ENCODE results near the gene TDRD7.

TDRD7 gene

DNA sequence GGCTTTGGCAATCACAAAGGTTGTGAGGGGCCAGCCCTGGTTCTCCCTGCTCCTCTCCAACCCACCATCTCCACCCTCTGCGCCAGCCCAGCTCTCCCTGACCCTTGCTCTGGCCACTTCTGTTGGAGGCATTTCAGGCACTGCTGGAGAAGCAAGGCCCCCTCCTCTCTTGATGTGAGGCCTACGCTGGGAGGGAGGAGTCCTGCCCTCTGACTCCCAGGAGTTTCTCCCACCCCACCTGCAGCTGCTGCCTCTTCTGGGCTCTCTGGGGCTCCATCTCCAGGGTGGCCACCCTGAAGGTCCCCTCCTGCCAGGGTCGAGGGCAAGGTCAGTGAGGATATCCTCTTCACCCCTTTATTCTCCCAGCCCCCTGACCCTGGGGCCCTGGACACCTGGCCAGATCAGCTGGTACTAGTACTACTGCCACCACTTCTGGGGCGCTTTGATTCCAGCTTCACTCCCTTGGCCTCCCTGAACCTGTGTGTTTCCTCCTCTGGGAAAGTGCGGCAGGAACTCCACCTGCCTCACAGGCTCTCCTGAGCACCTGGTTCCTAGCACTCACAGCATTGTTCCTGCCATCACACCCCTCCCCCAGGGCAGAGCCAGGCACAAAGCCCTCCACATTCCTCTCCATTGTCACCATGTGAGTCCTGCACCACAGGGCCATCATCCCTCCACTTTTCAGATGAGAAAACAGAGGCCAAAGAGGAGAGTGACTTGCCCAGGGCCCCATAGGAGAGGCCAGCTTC, 23.8 kb upstream of the TDRD7 start:
- no peak for DNase-seq

DNA sequence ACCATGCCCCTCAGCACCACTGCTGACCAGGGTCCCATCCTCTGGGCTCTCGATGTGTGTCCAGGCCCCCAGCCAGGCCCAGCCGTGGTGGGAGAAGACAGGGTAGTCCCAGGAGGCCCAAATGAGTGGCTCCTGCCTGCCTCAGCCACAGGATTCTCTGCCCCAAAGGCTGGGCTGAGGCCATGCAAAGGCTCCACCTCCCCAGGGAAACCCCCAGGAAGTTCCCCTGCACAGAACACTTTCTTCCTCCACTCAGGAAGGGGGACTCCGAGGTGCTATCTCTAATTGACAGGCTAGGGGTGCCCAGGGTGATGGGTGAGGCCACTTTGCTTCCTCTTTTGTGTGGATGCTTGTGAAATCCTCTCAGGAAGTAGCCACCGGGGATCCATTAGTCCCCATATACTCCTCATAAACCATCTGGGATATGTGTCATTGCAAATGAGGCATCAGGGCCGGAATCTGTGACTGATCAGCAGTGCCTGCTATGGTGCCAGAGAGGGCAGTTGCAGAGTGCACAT, 23.1 kb upstream of the TDRD7 start:
- no peak for DNase-seq

DNA sequence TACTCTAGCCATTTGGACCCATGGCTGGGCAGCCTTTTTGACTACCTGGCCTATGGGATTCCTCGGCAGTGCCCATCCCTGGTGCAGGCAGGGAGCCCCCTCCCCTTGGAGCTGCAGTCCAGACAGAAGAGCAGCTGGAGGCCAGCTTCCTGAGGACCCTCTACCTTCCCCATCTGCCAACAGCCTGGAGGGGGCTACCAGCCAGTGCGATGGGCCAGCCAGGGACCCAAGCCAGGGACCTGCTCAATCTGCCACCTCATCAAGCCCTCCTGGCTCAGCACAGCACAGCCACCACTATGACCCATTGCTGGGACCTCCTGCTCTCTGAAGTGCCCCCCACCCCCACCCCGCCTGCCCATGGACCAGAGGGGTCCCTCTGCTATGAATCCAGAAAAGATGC, 22.6 kb upstream of the TDRD7 start:
- no peak for DNase-seq

DNA sequence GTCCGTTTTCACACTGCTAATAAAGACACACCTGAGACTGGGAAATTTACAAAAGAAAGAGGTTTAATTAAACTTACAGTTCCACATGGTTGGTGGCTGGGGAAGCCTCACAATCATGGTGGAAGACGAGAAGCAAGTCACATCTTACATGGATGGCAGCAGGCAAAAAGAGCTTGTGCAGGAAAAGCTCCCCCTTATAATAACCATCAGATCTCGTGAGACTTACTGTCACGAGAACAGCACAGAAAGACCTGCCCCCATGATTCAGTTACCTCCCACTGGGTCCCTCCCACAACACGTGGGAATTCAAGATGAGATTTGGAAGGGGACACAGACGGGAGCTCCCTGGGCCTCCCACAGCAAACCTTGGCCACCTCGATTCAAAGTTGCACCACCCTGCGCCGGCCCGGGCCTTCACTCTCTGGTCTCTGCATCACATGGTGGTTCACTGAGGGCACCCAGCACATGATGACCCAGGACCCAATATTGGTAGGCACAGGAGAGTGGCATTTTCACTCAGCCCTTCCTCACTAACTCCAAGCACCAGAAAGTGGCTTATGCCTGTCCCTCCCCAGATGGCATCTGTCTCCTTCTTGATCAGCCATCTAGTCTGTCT, 21.0 kb upstream of the TDRD7 start:
- no peak for DNase-seq

DNA sequence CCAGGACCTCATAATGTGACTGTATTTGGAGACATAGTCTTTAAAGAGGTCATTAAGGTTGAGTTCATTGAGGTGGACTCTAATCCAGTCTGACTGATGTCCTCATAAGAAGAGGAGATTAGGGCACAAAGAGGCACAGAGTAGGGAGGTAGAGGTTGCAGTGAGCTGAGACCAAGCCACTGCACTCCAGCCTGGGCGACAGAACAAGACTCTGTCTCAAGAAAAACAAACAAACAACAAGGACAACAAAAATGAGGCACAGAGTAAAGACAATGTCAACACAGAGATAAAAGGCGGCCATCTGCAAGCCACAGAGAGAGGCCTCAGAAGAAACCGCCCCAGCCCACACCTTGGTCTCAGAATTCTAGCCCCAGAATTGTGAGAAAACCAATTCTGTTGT, 17.0 kb upstream of the TDRD7 start:
- DNase-seq = no peak

DNA sequence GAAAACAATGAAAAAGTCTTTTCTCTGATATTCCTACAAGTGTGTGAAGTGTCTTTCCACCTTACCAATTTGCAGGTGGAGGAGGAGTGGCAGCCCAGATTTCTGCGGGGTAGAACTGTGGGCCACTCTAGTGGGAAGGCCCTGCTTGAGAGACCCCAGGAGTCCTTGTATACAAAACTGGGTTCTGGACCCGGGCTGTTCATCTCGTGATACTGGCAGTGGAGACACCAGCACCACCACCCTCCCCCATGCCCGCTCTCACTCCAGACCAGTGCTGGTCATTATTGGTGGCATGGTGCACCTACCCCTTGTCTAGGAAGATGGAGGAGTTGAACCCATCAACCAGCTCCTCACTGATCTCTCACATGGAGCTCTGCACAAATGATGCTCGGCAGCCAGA, 16.2 kb upstream of the TDRD7 start:
- no peak for DNase-seq

DNA sequence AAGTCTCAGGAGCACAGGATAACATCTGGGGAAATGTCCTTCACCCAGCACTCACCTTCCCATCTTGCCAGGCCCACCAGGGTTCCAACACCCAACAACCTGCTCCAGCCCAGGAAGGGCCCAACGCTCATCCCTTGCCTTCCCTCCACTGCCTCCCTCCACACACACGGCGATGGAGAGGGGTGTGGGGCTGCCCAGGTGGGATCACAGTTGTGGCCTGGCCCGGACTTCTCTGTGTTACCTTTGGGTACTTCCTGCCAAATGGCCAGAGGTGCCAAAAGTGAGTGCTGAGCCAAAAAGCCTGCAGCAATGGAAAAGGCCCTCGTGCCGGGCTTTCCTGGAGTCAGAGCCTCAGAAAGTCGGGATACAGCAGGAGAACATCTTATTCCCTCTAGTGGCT, 15.6 kb upstream of the TDRD7 start:
- DNase-seq = no peak

DNA sequence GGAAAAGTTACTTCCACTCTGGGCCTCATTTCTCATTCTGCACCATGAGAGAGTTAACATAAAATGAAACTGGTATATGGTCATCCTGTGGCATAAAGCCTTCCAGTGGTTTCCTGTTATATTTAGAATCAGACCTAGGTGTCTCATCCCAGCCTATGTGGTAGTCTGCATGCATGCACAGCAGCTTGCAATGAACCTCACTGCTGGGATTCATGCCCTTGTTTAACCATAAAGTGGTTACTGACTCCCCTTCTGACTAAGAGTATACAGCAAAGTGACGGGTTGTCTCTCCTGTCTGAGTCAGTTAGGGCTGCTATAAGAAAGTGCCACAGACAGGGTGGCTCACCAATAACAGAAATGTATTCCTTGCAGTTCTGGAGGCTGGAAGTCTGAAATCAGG, 14.7 kb upstream of the TDRD7 start:
- DNase-seq = no peak

DNA sequence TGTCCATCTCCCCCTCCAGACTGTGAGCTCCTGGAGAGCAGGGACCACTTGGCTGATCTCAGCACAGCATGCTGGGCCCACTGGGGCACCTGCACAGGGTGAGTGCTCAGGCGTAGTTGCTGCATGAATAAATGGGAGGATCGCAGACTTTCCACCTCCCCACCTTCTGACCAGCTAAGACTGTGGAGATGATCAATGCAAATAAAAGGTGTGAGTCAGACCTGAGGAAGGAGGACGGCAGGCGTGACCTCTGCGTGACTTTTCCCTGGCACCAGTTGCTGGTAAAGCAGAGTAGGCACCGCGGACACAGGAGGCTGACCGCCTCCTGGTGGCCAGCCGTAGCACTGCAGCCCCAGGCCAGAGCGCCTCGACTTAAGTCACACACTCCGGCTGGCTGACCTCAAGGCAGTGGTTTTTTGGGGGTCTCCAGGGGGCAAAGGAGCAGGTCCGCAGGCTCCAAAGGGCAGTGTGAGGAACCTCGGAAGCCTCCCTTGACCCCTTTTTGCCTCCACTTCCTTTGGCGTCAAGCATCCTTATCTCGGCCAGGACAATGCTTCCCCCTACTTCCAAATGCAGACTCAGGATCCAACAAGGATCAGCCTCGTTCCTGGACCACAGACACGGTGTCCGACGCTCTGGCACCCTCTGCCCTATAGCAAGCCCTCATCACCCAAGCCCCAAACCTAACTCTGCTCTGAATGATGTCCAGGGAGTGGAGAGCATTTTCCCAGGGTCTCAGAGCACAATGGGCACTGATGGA, 12.7 kb upstream of the TDRD7 start:
- peak; percentile 33 for DNase-seq

DNA sequence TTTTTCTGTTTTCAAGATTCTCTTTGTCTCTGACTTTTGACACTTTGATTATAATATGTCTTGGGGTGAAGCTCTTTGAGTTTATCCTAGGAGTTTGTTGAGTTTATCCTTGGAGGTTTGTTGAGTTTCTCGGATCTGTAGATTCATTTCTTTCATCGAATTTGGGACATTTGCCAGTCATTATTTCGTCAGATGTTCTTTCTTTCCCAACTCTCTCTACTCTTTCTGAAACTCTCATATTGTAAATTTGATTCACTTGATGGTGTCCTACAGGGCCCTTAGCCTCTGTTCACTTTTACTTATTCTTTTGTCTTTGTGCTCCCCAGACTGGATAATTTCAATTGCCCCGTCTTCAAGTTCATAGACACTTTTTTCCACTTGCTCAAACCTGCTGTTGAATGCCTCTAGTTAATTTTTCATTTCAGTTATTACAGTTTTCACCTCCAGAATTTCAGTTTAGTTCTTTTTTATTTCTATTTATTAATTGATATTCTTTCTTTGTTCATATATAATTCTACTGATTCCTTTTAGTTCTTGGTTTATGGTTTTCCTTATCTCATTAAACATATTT, 8.1 kb upstream of the TDRD7 start:
- no peak for DNase-seq

DNA sequence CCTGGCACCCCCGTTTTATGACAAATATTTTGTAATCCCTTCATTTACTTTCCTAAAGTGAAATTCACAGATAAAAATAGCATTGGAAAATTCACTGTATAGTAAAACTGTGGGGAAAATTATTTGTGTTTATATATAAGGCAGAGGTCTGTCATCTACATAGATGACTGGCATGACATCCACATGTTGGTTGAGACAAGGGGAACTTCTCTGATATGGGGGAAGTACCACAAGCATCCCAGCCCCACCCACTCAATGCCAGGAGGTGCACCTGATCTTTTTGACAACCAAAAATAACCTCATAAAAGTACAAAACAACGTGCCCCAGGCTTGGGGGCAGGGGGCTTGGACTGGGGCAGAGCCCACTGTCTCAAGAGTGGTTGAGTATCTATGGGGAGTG, 6.3 kb upstream of the TDRD7 start:
- DNase-seq = no peak

DNA sequence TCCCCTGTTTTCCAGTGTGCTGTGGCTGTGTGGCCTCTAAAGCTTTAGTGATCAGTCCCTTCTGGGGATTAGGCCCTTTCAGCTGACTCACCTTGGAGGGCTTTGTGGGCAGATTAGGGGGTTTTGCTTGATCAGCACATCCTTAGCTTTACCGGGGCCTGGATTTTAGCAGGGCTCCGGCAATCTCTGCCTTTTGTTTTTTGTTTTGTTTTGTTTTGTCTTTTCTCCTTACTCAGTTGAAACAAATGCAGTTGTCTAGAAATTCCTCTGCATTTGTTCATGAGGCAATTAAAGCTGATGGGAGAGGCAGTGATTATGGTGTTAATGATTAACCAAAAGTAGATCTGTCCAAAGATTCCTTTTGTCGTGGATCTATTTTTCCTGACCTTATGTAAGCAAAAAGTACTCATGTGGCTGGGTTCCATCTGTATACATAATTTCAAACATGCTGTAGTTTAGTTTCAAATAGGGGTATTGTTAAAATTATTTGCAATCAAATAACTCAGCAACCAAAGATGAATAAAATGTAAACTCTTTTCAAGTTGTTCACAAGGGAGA, 5.2 kb upstream of the TDRD7 start:
- no peak for DNase-seq

DNA sequence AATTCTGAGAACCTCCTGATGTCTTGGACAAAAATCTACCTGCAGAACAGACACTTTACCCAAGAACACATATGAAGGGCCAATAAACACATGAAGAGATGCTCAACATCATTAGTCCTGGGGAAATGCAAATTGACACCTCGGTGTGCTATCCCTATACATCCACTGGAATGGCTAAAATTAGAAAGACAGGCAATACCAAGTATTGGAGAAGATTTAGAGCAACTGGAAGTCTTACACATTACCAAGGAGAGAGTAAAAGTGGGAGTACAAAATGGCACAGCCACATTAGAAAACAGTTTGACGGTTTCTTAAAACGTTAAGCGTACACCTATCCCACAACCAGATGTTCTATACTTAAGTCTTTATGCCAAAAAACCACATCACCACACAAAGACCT, 3.3 kb upstream of the TDRD7 start:
- DNase-seq = no peak

DNA sequence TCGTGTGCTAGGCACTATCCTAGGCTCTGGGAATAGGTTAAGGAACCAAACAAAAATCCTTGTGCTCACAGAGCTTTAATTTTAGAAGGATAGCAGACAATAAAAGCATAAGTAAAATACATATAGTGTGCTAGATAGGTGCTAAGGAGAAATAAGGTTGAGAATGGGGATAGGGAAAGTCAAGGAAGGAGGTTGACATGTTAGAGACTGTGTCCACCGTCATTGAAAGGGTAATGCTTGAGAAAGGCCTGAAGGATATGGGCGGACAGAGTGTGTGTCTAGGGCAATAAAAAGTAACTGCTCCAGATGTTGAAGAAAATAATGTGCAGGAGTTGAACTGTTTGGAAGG, 482 bp upstream of the TDRD7 start:
- DNase-seq = no peak

DNA sequence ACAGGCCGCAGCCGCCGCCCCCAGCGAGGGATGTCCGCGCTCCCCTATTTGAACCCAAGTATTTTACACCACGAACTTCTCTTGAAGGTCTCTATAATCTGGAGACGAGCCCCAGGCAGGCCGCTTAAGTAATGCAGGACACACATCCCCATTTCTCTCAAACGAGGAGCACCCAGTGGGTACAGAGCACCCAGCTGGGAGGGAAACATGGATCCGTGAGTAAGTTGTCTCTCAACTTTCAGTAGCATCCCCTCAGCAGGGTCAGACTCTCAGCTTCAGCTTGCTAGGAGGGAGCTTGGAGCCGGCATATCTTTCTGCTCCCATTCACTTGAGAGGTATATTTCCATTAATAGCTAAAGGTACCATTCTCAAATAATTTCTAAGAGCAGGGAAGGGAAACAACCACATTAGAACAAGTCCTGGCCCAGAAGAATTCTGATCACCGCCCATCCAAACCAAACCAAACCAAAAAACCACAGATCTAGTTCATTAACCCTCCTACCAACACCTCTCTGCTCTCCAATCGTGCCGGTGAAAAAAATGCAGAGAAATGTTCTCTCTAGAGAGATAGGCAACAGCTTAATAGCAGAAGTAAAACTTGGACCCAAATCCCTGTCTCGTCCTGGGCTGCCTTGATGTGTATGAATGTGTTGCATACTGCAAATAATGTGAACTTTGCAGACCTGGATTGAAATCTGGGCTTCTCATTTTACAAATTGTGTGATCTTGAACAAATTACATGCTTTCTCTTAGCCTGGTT, 910 bp downstream of the TDRD7 start:
- DNase-seq = no peak

DNA sequence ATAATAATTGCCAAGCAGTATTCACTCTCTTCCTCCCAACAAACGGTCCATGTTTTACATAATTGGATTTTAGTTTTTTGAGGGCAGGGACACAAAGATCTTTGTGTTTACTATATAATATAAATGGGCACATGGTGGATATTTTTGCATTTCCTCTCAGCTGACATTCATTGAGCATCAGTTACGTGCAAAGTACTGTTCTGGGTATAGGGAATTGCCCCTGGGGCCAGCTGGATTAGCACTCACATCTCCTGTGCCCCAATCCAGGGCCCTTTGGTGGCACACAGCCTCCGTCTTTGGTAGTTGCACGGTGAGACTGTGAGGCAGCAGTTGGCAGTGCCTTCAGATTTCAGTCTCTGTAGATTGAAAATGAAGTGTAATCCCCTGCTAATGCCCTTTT, 1.6 kb downstream of the TDRD7 start:
- DNase-seq = no peak

DNA sequence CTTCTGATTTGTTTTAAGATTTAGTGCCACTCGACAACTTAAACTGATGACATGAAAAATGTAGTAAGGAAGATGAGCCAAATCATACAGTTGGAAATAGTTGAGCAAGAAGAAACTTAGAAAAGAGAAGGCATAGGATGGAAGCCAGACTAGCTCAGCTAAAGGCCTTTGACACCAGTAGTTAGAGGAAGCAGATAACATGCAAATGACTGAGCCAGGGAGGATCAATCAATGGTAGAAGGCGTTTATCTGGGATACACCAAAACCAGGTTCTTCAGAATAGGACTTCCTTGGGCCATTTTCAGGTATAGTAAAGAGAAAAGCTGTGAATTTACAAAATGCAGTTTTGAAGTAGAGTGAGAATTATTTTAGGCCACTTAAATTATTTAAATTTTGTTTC, 3.2 kb downstream of the TDRD7 start:
- DNase-seq = no peak

DNA sequence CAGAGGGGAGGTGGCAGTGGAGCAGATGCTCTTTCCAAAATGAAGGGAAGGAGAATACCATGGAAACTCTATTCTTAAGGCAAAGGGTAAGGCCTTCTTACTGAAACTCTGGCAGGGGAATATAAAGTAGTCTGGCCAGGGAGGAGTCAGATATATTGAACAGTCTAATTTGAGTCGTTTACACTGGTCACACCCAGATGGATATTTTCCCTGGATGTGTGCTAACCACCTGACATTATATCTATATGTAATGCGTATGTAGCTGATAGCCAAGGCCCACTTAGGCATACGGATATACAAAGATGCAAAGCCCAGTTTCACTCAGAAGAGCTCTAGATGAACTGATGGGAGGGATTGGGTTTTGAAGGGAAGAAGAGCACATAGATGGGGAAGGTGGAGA, 7.0 kb downstream of the TDRD7 start:
- no peak for DNase-seq

DNA sequence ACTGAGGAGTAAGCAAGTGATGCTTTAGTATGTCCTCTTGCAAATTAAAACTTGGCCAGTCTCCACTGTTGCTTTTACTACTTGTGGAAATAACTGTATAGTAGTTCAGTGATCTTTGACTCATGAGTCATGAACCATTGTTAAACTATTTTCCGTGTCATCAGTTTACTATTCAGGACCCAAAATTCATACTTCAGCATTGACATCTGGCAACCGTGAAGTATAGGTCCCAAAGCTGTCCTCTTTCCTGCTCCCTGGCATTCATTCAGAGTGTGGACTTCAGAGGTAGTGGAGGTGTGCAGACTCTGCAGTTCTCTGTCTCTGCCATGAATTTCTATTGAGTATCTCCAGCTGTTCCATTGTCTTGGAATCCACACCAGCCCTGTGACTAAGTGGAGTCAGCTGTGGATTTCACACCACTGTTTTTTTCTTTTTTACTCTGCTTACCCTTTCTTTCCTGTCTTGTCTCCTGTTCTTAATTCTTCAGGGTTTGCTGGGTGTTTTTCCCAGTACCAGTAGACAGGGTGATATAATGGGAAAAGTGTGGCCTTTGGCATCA, 7.5 kb downstream of the TDRD7 start:
- DNase-seq = no peak

DNA sequence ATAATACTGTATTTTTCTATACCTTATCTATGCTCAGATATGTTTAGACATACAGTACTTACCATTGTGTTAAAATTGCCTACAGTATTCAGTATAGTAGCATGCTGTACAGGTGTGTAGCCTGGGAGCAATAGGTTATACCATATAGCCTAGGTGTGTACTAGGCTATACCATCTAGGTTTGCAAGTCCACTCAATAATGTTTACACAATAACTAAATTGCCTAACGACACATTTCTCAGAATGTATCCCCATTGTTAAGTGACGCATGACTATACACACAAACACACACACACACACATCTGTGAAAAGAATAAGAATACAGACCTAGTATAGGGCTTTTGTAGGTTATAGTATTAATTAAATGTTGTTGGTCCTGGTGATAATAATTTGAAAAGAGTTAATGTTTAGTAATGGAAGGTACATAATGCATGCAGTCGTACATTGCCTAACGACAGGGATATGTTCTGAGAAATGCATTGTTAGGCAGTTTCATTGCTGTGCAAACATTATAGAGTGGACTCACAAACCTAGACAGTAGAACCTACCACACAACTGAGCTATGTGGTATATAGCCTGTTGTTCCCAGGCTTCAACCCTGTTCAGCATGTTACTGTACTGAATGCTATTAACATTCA, 13.6 kb downstream of the TDRD7 start:
- no peak for DNase-seq

DNA sequence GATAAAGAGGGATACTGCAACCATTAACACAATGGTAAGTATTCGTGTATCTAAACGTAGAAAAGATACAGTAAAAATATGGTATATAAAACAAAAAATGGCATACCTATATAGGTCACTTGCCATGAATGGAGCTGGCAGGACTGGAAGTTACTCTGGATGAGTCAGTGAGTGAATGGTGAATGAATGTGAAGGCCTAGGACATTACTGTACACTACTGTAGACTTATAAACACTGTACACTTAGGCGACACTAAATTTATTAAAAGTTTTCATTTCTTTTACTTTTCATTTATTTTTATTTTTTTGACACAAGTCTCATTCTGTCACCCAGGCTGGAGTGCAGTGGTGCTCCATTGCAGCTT, 14.1 kb downstream of the TDRD7 start:
- DNase-seq = no peak

DNA sequence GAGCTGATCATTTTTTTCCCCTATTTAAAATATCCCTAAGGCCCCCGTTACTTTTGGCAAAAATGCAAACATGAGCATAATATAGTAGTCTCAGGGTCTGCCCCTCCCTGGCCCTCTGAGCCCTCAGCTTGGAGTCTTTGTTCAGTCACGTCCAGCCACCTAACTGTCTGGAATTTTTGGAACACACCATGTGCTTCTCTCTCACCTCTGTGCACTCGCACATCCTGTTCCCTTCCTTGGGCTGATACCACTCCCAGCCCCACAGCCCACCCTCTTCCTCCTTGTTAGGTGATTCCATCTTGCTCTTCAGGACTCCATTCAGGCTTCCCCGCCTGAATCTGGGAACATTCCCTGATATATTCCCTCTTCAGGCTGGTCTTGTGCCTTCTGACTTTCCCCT, 16.0 kb downstream of the TDRD7 start:
- no peak for DNase-seq

Data from NCI-H2029 treated with DMSO at 0.1 percent for 48 hours (cell line).